Heart left ventricle (tissue), 16 donors: Measurements from ENCODE around the gene HDAC4. TPM values are rescaled to one million over a fixed set of nuclear protein-coding genes. Genes with fewer than 3 reads are reported as not detected.

Source experiments
- ATAC-seq, 4 donors: fragments of 200-7000 bp; cut with Tn5 transposase; one replicate each; pipeline ENCODE4 v1.9.1; 2020 to 2022; ENCODE audit warnings: moderate library complexity in 4 of 4, mild to moderate bottlenecking in 3 of 4, moderate number of reproducible peaks in 1 of 4
- DNase-seq, 5 donors: peaks; one replicate each; pipeline ENCODE4 v3.0.0-alpha.2; 2020
- H3K27ac ChIP-seq, 12 donors: fragments of 200-600 bp; sonication (generic) in 4 of 12; one replicate each; pipeline versions ENCODE4 v1.5.0 to v1.8.0; 2016 to 2022; ENCODE audit warnings: mild to moderate bottlenecking in 2 of 12
- H3K27me3 ChIP-seq, 9 donors: fragments of 200-600 bp; sonication (generic) in 2 of 9; one replicate each; pipeline versions ENCODE4 v1.5.1 to v1.8.0; 2016 to 2022; ENCODE audit warnings: mild to moderate bottlenecking in 3 of 9
- H3K36me3 ChIP-seq, 9 donors: fragments of 200-600 bp; sonication (generic) in 2 of 9; one replicate each; pipeline versions ENCODE4 v1.5.0 to v1.8.0; 2018 to 2022; ENCODE audit warnings: mild to moderate bottlenecking in 2 of 9
- H3K4me1 ChIP-seq, 12 donors: fragments of 200-600 bp; sonication (generic) in 4 of 12; one replicate each; pipeline versions ENCODE4 v1.5.0 to v1.8.0; 2016 to 2022; ENCODE audit warnings: mild to moderate bottlenecking in 3 of 12
- H3K4me3 ChIP-seq, 12 donors: fragments of 200-600 bp; sonication (generic) in 4 of 12; one replicate each; pipeline versions ENCODE4 v1.5.0 to v1.8.0; 2017 to 2022; ENCODE audit warnings: mild to moderate bottlenecking in 9 of 12, moderate library complexity in 4 of 12
- H3K9me3 ChIP-seq, 12 donors: fragments of 200-600 bp; sonication (generic) in 4 of 12; one replicate each; pipeline versions ENCODE4 v1.5.0 to v1.8.0; 2016 to 2022; ENCODE audit warnings: mild to moderate bottlenecking in 1 of 12
- POLR2A ChIP-seq, 2 donors: fragments of 450-650 bp; IDR thresholded peaks; one replicate each; pipeline ENCODE4 v1.6.1; 2017; ENCODE audit warnings: antibody characterized with exemption in 2 of 2, mild to moderate bottlenecking in 2 of 2, moderate library complexity in 2 of 2
- WGBS, 4 donors: extraction: QIAGEN DNeasy Blood & Tissue Kit in 2 of 4; methylation state at CpG; one replicate each; pipeline versions ENCODE4 v1.1.5 to v1.1.7; 2013 to 2018; 5-methylcytosine and 5-hydroxymethylcytosine counted together
- intact Hi-C, 10 donors: fragments of 100-400 bp; cut with DNase I; formaldehyde crosslinking; loops; one replicate each; pipeline versions ENCODE4 v1.11.1 to v1.14.2; 2022
- polyA plus RNA-seq, 2 donors: library from polyadenylated mRNA; stranded (reverse); fragments of 200-250 nt; gene quantifications; one replicate each; pipeline ENCODE4 v1.2.3, GENCODE V29; 2013
- total RNA-seq, 9 donors: library from RNA; depleted of rRNA in 2 of 9; stranded (reverse); fragments of >200 nt in 2 of 9; fragmentation: NEBNext Ultra II Directional in 3 of 9; extraction: Animal tissue kit (Norgen Biotek cat#: 25700) in 3 of 9; gene quantifications; one replicate each; pipeline versions ENCODE4 v1.1.0 to v1.2.4, GENCODE V29; 2016 to 2023
- TF ChIP-seq, protein P1 (sequence below), 12 donors: fragments of 200-600 bp; sonication (generic) in 4 of 12; IDR thresholded peaks; one replicate each; pipeline versions ENCODE4 v1.5.0 to v1.8.0; 2018 to 2022; ENCODE audit warnings: antibody characterized with exemption in 12 of 12, mild to moderate bottlenecking in 5 of 12
- donor health status: ischemic (EF 13 %, LVEDD 7.1; RV severe dilation, severe dysfunction).
- donor health status: healthy with polysubstance abuse.
- donor health status: DM: no; HTN: yes; CAD: no.
- donor health status: DM: no; HTN: no; CAD: no.
- donor health status: ischemic (EF 25% LVEDD 6.9; RV normal size, moderate dysfunction).
- donor health status: ischemic (EF 25% LVEDD 5.7; RV mildly dilated, moderate dysfunction).
- donor health status: healthy.
- donor health status: DM: yes; HTN: yes; CAD: no.
- donor health status: ischemic (EF 35%, LVEDD 5.7; RV mildly dilated, moderate dysfunction).
- donor health status: nonischemic (EF 11% LVEDD 7.7; RV severe dilation, severe dysfunction).
- donor health status: DM: yes; HTN: yes; CAD: no.
- donor health status: PGD.
- donor health status: ischemic (EF 29% LVEDD 5.4; RV normal size, mild dysfunction).
- donor health status: nonischemic (EF 23%, LVEDD 6.1; RV moderate dilation, normal function).

The HDAC4 gene
- total and polyA plus RNA-seq, 11 donors, result 13.9 to 37.6 (median 27.5) TPM

DNA sequence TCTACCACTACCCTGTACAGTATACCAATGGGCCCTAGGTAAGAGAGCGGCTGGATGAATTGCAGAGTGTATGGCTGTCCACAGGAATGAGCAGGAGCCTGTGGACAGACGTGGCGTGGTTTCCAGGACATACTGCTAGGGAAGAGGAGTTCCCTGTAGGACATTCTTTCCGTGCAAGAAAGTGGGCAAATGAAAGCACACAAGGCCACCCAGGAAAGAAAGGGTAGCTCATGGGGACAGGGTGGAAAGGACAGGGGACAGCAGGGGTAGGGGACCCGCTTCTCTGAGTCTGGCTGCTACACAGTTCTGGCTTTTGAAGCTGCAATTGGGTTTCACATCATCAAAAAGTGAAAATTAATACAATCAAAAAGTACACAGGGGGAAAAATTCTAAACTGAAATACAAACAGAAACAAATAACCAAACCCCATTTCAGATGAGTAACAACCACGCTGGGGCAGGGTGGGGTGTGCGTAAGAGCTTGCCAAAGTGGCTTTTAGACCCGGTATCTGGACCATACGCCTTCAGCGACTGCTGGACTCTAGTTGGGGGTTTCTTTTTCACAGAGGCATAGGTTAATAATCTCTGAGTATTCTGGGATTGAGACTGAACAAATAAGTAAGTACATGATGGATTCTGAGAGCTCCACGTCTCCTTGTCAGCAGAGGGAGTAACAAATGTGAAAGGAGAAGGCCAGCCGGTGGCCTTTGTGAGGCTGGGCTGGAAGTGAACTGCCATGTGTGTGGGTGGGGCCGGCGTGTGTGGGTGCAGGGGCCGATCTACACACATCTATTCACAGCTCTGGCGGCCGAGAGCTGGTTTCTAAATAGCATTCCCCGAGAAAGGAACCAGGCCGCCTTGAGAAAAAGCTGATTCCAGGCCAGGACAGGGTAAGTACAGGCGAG, 84.0 kb downstream of the HDAC4 start:
- DNase-seq (peak in 4 of 5 donors; percentile 77 to 89 (median 84)), ATAC-seq (peak; percentile 77 to 93 (median 88))
- WGBS, 4 donors, result 36 to 42% (median 39%) methylated on average over 20 of the region's 20 CpGs
- peak overlapping the region in 9 of 12 donors; percentile 10 to 36 (median 24) for H3K4me3 ChIP-seq
- intact Hi-C loops, result loop anchor here in 6 of 10 donors (5.0 kb wide), 3 partner anchors 75 to 85 kb away; partner anchors contain the start of gene HDAC4 (in 1 of the 6)
- peak overlapping the region; percentile 30 to 90 (median 80) for H3K27ac ChIP-seq
- H3K27me3 ChIP-seq, result no peaks in the 10 kb centered on the region
- peaks cover 5 to 70% (median 44%) of the 10 kb centered on the region in 12 donors for H3K4me1 ChIP-seq
- H3K36me3 ChIP-seq, result no peaks in the 10 kb centered on the region
- peaks cover 0 to 8% (median 0%) of the 10 kb centered on the region in 12 donors for H3K9me3 ChIP-seq
- TF ChIP-seq POLR2A (IDR thresholded peaks at IDR 0.05), result peak in 1 of 2 donors; percentile 16
- TF ChIP-seq, protein P1, sequence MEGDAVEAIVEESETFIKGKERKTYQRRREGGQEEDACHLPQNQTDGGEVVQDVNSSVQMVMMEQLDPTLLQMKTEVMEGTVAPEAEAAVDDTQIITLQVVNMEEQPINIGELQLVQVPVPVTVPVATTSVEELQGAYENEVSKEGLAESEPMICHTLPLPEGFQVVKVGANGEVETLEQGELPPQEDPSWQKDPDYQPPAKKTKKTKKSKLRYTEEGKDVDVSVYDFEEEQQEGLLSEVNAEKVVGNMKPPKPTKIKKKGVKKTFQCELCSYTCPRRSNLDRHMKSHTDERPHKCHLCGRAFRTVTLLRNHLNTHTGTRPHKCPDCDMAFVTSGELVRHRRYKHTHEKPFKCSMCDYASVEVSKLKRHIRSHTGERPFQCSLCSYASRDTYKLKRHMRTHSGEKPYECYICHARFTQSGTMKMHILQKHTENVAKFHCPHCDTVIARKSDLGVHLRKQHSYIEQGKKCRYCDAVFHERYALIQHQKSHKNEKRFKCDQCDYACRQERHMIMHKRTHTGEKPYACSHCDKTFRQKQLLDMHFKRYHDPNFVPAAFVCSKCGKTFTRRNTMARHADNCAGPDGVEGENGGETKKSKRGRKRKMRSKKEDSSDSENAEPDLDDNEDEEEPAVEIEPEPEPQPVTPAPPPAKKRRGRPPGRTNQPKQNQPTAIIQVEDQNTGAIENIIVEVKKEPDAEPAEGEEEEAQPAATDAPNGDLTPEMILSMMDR (IDR thresholded peaks at IDR 0.05), result peak in 9 of 12 donors; percentile 4 to 48 (median 29)

DNA sequence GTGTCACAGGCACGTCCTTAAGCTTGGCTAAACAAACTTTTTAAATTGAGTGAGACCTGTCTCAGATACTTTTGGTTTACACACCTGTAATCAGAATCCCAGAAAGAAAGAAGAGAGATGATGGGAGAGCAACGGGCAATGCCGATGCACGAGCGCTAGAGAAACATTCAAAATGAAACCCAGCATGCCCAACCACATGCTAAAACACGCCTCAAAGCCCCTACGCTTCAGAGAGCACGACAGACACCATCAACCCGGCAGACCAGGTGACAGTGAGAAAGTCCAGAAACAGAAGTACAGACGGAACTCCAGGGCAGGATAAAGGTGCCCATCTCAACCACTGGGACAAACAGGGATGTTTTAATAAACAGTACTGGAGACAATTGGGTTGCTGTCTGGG, 85.5 kb downstream of the HDAC4 start:
- 71 to 83% (median 77%) methylated on average over 10 of the region's 10 CpGs for WGBS, 4 donors
- DNase-seq (peak in 1 of 5 donors; percentile 7), ATAC-seq (no peak)
- peaks cover 0 to 8% (median 0%) of the 10 kb centered on the region in 12 donors for H3K9me3 ChIP-seq
- H3K36me3 ChIP-seq, result no peaks in the 10 kb centered on the region
- intact Hi-C loops, result loop anchor here in 6 of 10 donors (5.0 kb wide), 3 partner anchors 77 to 87 kb away; partner anchors contain the start of gene HDAC4 (in 1 of the 6)
- H3K27ac ChIP-seq, result peak overlapping the region in 1 of 12 donors; percentile 90
- H3K4me1 ChIP-seq, result peaks cover 5 to 80% (median 50%) of the 10 kb centered on the region in 12 donors
- TF ChIP-seq, protein P1 (IDR thresholded peaks at IDR 0.05), result no peak
- TF ChIP-seq POLR2A (IDR thresholded peaks at IDR 0.05), result no peak
- H3K27me3 ChIP-seq, result no peaks in the 10 kb centered on the region
- no peak overlapping the region for H3K4me3 ChIP-seq

DNA sequence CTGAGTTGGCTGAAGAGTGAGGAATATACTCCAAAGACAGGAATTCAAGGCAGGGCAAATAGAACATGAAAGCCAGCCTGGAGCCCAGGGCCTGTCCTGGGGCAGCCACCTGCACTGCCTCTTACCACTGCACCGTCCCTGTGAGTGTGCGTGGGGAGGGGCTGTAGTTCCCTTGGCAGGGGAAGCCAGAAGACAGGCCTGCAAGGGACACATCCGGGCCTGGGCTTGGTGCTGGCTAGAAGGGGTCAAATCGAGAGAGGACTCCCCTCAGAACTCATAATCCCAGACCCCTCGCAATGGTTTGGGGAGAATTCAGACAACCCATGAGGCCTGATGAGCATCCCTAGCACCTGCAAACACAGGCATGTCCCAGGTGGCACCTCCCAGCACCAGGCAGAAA, 87.0 kb downstream of the HDAC4 start:
- Histone ChIP-seq H3K27me3 (no peaks in the 10 kb centered on the region), H3K36me3 (no peaks in the 10 kb centered on the region), H3K4me3 (no peak overlapping the region), H3K27ac (peak overlapping the region in 10 of 12 donors; percentile 30 to 90 (median 66)), H3K4me1 (peaks cover 10 to 80% (median 53%) of the 10 kb centered on the region in 12 donors), H3K9me3 (peaks cover 0 to 8% (median 0%) of the 10 kb centered on the region in 12 donors)
- intact Hi-C loops, result loop anchor here in 1 of 10 donors (5.0 kb wide), 1 partner anchor 84 kb away; no protein-coding TSS in a partner anchor
- no peak for TF ChIP-seq POLR2A (IDR thresholded peaks at IDR 0.05)
- TF ChIP-seq, protein P1 (IDR thresholded peaks at IDR 0.05), result no peak
- ATAC-seq (no peak), DNase-seq (peak in 2 of 5 donors; percentile 5 to 14)
- 83 to 88% (median 87%) methylated on average over 4 to 5 of the region's 5 CpGs for WGBS, 4 donors
